GM15510 (cell line): Measurements from ENCODE around the gene TAS2R16.

ENCODE experiments used
- POLR2A ChIP-seq: IDR thresholded peaks from 3 replicates; pipeline ENCODE4 v1.6.1; 2011; ENCODE audit warnings: borderline replicate concordance; ENCODE audit not compliant: insufficient read length; ENCODE audit errors: extremely low read depth

TAS2R16 gene, protein sequence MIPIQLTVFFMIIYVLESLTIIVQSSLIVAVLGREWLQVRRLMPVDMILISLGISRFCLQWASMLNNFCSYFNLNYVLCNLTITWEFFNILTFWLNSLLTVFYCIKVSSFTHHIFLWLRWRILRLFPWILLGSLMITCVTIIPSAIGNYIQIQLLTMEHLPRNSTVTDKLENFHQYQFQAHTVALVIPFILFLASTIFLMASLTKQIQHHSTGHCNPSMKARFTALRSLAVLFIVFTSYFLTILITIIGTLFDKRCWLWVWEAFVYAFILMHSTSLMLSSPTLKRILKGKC

DNA sequence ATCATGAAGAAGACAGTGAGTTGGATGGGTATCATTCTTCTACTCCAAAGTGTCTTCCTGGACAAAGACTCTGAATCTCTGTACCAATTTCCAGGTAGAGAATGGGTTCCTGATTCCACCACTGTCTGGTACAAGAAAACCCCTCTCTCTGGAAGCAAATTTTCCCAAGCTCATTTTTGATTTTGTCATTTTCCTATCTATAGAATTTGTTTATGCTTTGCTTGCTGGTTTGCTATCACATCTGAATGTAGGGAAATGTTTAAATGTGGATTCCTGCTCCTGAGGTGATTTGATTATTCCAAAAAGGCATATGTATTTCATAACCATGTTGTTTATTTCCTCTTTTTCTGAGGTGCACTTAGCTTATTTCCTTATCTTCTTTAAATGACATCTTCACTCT is at the start of gene TAS2R16:
TAS2R16 (minus strand) TSS at position 101 of the 400 bp plus-strand sequence; CDS start at position 35, 66 bp downstream.
- TF ChIP-seq POLR2A: no peak

DNA sequence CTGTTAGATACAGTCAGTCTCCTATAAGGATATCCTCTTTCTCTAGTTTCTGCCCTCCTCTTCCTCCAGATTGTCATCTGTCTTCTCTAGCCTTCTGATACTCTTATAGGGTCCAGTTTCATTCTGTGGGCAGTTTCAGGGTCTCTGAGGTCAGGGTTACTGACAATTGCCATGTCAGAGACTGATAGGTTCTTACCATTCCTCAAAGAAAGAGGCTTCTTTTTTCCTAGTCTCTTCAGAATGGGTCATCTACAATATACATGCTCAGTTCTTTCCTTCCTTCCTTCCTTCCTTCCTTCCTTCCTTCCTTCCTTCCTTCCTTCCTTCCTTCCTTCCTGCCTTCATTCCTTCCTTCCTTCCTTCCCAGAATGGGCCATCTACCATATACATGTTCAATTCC is 48.1 kb upstream of the TAS2R16 start:
- no peak for TF ChIP-seq POLR2A

DNA sequence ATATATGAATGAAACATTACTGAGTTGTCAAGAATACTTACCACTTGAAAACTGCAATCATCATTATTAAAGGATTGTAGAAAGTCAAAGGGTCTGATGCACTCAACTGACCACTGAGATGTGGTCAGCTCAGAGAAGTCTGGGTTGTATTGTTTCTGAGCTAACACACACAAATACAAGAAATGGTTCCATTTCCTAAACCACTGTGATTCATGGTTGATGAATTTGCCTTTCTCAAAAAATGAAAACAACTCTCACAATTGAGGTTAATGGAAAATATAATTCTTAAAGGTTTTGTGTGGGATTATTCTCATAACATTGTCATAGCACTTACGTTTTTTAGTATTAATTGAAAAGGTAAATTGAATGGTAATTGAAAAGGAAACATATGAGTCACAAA is 45.6 kb upstream of the TAS2R16 start:
- no peak for TF ChIP-seq POLR2A

DNA sequence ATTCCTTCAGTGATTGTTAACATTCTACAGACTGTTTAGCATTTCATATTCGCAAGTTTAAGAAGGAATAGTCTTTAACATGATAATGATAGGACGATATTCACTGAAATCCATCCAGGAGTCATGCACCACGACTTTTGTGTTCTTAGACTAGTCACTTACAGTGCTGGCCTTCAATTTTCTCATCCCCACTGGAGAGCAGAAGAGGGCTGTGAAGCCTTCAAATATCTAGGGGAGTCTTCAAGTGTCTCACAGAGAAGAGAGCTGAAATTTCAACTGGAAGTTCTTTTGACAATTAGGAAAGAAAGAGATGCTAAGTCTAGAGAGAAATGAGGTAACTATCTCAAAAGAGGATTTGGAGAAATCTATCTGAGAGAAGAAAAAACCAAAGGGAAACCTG is 43.8 kb upstream of the TAS2R16 start:
- no peak for TF ChIP-seq POLR2A

DNA sequence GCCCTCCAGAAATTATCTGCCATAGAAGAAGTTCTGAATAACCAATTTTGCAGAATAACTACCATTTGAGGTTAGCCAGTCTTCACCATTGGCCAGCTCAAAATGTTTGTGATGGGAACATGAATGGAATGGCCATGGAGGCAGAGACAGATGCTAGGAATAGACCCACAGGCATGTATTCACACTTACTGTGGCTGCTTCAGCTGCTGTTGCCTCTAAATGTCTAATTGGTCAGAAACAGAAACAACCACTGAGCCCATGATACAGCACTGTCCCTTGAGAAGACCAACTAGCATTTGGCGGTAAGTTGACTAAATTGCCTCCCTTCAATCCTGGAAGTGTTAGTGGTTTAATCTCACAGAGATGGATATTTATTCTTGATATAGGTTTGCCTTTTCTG is 38.6 kb upstream of the TAS2R16 start:
- no peak for TF ChIP-seq POLR2A

DNA sequence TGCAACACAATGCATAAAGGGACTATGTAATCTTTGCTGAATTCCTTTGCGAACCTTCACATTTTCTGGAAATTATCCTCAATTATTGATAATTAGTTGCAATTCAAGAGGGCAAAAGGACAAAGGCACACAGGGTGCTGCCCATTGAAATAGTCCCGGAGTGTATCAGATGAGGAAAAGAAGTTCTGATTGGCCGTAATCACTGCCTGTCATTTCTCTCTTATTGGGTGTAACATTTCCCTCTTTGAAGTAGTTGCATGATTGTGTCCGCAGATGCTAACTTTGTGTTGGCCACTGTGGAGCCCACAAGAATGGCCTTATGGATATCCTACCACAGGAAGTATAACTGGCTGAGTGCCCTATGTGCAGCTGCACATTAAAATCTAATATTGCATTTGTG is 35.1 kb upstream of the TAS2R16 start:
- TF ChIP-seq POLR2A: no peak

DNA sequence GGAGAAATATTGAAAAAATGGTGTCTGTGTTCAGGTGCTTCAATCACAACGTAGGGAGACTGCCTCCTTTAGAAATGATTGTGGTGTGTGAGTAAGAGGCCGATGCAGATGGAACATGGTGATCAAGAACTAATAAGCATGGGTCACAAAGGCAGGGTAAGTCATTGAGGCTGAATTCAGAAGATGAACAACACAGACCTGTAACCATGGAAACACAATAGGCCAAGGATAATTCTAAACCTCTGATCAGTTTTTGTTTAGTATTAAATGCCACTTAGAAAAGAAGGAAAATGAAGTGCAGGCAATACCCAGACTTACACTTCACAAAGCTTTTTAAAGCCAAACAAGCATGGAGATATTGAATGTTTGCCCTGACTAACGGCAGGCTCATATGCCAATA is 32.8 kb upstream of the TAS2R16 start:
- TF ChIP-seq POLR2A: no peak

DNA sequence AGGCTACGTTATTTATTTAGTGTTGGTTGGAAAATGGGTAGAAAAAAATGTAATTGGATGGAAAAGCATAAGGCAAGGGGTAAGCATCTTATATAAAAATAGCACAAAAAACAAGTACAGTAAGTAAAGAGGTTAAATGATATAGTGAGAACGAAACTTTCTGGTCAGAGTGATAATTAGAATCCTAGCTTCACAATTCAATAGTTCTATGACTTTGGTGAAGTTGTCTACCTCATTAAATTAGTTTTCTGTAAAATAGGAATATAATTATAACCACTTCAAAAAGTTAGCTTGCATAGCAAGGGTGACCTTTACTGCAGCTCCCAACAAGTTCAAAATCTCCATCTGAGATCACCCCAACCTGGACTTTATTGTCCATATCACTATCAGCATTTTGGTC is 30.8 kb upstream of the TAS2R16 start:
- TF ChIP-seq POLR2A: no peak

DNA sequence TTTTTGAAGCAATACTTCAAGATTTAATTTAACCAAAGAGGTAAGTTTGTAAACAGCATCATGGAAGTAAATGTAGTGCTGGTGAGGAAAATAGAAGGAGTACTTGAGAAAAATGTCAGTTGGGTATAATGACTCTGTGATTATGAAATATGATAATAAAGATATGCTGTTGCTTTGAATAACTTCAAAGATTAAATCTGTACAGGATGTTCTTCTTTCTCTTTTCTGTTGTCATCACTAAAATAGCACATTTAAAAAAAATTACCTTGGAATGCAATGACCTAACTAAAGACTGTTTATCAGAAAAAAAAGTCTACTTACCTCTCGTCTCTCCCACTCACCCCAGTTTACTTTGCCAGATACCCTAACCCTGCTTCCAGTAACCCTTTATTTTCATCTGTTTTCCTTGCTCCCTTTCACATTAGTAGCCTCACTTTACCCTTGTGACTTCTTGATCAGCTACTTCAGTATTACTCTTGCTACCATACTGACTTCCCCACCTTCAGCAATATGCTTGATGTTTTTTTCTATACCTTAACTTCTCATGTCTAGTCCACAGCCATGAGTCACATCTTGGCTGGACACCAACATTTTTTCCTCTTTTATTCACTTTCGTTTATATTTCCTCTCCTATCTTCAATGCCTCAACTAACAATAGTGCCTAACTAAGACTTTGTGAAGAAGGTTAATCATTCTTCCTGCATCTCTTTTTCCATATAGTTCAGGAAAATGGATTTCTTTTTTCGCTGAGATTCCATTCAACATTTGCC is 29.7 kb upstream of the TAS2R16 start:
- TF ChIP-seq POLR2A: no peak

DNA sequence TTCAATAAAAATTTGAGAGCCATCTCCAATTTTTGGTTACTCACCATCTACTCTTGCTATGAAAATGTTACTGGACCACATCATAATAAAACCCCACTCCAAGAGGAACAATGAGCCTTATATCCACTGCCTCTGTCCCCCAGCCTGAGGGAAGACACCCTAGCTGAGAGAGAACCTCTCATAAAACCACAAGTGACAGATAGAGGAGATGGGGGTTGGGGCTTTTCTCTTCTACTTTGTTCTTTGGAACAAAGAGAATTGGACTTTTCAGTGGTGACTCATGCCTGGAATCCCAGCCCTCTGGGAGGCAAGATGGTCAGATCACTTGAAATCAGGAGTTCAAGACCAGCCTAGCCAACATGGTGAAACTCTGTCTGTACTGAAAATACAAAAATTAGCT is 27.6 kb upstream of the TAS2R16 start:
- TF ChIP-seq POLR2A: no peak

DNA sequence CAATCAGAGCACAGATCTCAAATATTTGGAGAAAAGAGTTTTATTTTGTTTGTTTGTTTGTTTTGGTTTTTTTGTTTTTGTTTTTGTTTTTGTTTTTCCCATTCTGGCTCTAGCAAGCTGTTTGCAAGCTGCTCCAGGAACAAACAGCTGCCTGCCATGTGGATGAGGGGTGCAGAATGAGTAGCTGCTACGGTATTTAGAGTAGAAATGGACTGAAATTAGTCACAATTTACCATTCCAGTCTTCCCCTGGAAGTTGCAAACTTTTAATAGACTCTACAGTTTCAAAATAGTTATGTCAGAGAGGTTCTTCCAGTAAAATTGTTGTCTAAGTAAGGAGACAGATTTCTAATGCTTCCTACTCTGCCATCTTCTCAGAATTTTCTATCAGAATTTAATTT is 27.1 kb upstream of the TAS2R16 start:
- TF ChIP-seq POLR2A: no peak

DNA sequence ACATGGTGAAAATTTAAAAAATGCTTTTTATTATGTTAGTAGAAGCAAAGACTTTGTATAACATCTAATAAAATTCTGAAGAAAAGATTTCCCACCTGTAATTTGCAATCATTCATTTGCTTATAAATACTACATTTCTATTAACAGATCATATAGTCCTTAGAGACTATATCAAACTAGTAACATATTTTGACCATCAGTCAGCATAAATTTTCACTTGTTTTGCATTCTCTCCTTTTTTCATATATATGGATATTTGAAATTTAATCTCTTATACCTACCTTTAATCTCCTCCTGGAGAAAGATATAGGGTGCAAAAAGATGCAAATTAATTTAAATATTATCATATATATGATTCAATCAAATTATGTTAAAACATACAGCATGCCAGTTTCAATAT is 16.9 kb upstream of the TAS2R16 start:
- TF ChIP-seq POLR2A: no peak

DNA sequence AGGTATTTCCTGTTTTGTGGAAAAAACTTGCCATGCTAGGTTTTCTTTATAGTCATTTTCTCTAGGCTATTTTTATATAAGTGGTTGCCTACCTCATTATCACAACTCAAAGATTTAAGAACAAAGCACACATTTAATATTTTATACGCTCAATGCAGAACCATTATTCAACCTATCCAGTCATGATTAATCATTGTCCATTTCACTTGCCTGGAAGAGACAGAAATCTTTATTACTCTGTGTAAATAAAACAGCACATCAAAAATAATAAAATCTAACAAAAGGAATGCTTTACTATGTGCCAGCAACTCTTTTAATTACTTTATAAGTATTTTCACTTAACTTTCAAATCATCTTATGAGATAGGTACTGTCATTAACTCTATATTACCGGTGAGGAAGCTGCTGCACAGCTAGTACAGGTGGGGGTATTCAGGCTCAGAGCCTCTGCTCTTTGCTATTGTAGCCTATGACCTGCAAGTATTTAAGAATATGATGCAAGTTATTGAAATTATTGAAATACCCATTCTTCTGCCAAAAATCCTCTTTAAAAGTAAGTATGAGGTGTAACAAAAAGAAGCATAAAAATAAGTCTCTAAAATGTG is 16.4 kb upstream of the TAS2R16 start:
- TF ChIP-seq POLR2A: no peak

DNA sequence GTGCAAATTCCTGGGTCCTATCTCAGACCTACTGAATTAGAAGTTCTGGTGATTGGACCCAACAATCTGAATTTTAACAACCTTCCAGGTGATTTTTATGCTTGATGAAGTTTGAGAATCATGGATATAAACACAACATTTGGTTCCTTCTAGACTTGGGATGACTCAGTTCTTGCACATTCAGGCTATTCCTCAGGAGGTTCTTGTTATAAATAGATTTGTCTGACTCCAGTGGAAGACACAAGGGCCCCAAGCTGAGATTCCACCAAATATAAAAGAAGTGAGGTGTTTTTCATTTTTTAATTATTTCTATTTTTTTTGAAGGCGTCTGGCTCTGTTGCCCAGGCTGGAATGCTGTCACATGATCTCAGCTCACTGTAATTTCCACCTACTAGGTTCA is 9.4 kb upstream of the TAS2R16 start:
- TF ChIP-seq POLR2A: no peak

DNA sequence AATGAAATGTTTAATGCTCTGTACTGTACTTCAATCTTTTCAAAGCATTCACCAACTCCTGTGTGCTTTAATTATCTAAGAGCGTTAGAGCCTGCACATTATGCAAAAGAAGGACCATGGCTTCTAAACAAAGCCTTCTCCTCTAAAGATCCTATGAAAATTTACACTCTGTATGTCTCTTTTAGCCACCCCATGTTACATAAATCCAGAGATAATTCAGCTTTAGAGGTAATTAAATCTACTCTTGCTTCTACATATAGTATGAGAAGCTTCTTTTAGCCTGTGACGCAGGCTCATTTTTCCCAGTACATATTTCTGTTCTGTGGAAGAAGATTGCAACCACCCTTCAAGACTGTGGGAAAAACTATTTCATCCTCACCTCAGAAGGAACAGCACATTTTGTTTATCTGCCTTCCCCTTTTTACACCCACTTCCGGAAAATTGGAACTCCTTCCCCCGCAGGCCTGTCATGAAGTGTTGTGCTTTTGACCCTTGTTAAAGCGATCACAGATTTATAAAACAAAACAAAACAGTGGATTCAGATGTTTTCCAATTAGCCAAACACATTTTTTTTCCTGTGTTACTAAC is 8.1 kb upstream of the TAS2R16 start:
- TF ChIP-seq POLR2A: no peak

DNA sequence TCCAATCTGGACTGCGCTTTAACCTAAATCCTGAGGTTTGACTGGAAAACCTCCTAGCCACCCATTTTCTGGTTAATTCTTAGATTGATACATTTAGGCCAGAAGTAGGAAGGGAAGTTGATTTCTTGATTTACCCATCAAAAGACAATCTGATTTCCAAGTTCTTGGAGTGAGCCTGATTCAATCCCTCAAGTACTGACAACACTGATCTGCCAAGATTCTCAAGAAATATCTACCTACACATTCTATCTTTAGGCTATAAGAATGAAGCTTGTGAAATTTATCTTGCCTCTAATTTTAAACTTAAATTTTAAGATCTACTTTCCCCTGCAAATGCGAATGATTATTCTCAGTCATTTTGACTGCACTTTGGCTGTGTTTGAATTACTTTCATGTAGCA is 5.9 kb downstream of the TAS2R16 start:
- no peak for TF ChIP-seq POLR2A

DNA sequence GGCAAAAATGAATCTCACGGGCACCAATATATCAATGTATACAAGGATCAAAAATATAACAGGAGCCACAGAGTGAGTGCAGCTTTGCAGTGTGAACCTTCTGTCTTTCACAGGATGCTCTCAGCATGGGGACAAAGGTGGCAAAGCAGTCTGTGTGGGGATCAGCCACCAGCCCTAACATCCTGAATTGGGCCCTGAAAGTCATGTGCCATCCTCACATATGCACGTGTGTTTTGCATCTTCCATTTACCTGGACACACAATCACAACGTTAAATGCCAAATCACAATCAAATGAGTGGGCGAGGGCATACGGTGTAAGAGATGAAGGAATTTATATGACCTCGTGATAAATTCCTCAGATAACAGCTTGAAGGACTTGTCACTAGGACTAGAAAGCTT is 6.5 kb downstream of the TAS2R16 start:
- TF ChIP-seq POLR2A: no peak

DNA sequence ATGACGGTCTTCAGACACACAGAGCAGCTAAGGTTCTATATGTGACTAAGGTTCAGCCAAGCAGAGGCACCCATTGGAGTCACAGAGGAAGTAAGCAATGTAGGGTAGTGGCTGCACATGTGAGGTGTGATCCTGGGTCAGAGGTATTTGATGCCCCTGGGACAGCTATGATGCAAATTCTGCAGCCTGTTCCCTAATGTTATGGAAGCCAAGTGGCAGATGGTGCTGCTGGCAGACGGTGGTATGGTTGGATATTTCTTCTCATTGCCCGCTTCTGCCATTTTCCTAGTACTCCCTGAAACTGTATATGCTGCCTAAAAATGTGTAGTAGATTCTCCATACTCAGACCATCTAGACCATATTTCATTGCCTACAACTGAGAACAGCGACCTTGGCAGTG is 7.2 kb downstream of the TAS2R16 start:
- no peak for TF ChIP-seq POLR2A
